GM21717 (cell line): ENCODE measurements around the gene KPNA1.

Experiments used
- ATAC-seq: cut with Tn5 transposase; IDR thresholded peaks from one replicate; pipeline ENCODE4 v1.9.1; 2021; ENCODE audit warnings: mild to moderate bottlenecking, moderate library complexity; ENCODE audit not compliant: unreplicated experiment

Gene KPNA1

GRCh38 chr3:122421101-122421500 lies 93.6 kb downstream of the KPNA1 start:
- no peak for ATAC-seq

- no peak for ATAC-seq
Observed at GRCh38 chr3:122416966-122417365, 97.8 kb downstream of the KPNA1 start.

- peak; percentile 85 for ATAC-seq
Observed at GRCh38 chr3:122415762-122416654, 98.7 kb downstream of the KPNA1 start, which contains the start of gene WDR5B. Gene WDR5B, minus strand, starts transcription at chr3:122416062. Its CDS starts 534 bp downstream, at chr3:122415528.

GRCh38 chr3:122415104-122415744 lies 99.5 kb downstream of the KPNA1 start:
- peak; percentile 47 for ATAC-seq

- ATAC-seq: no peak
Observed at GRCh38 chr3:122414391-122414790, 100.3 kb downstream of the KPNA1 start.

- no peak for ATAC-seq
Observed at GRCh38 chr3:122410639-122411038, 104.1 kb downstream of the KPNA1 start.

- ATAC-seq: no peak
Observed at GRCh38 chr3:122410111-122410510, 104.6 kb downstream of the KPNA1 start.

GRCh38 chr3:122409446-122409845 lies 105.3 kb downstream of the KPNA1 start:
- ATAC-seq: no peak

- no peak for ATAC-seq
Observed at GRCh38 chr3:122407946-122408345, 106.8 kb downstream of the KPNA1 start.

GRCh38 chr3:122406198-122406597 lies 108.5 kb downstream of the KPNA1 start:
- ATAC-seq: no peak

- ATAC-seq: no peak
Observed at GRCh38 chr3:122405015-122405414, 109.7 kb downstream of the KPNA1 start.

- no peak for ATAC-seq
Observed at GRCh38 chr3:122403489-122403888, 111.2 kb downstream of the KPNA1 start.

- no peak for ATAC-seq
Observed at GRCh38 chr3:122398920-122399319, 115.8 kb downstream of the KPNA1 start.

GRCh38 chr3:122397201-122397600 lies 117.5 kb downstream of the KPNA1 start:
- ATAC-seq: no peak

GRCh38 chr3:122396511-122396910 lies 118.2 kb downstream of the KPNA1 start:
- ATAC-seq: no peak

GRCh38 chr3:122395582-122395981 lies 119.2 kb downstream of the KPNA1 start:
- no peak for ATAC-seq

- ATAC-seq: no peak
Observed at GRCh38 chr3:122394173-122394572, 120.6 kb downstream of the KPNA1 start.

- ATAC-seq: no peak
Observed at GRCh38 chr3:122392868-122393844, 121.6 kb downstream of the KPNA1 start.

- no peak for ATAC-seq
Observed at GRCh38 chr3:122391681-122392446, 122.9 kb downstream of the KPNA1 start.

- no peak for ATAC-seq
Observed at GRCh38 chr3:122390665-122391064, 124.1 kb downstream of the KPNA1 start.
